Stimulated activated memory B cell treated with anti-CD40 and anti-IgM and Interleukin-4, amounts not matched to agents 10 μg/mL and 1 μg/mL and 100 μg/mL, for 72 hours (primary cell): ENCODE data around the gene APOBEC4.
A peak's percentile ranks its signal among the peaks of the same experiment; 100 is the strongest.
"Not testable (repeated sequence)": the region's sequence is repeated elsewhere in the genome, so short reads cannot be mapped to it uniquely, and the experiment has no call there.

ENCODE experiments used
- ATAC-seq: fragments of 150-1000 bp; cut with Tn5 transposase; 2 replicates; pipeline ENCODE4 v1.10.0; 2021
- H3K27ac Mint-ChIP-seq: one replicate; pipeline ENCODE4 v1.8.0; 2022; ENCODE audit warnings: mild to moderate bottlenecking, mixed read lengths
- H3K27me3 Mint-ChIP-seq: one replicate; pipeline ENCODE4 v1.8.0; 2022; ENCODE audit warnings: mixed read lengths
- H3K36me3 Mint-ChIP-seq: one replicate; pipeline ENCODE4 v1.8.0; 2022; ENCODE audit warnings: mixed read lengths
- H3K4me1 Mint-ChIP-seq: one replicate; pipeline ENCODE4 v1.8.0; 2022; ENCODE audit warnings: mixed read lengths
- H3K4me3 Mint-ChIP-seq: one replicate; pipeline ENCODE4 v1.8.0; 2022; ENCODE audit warnings: mild to moderate bottlenecking, moderate library complexity, mixed read lengths
- H3K9me3 Mint-ChIP-seq: one replicate; pipeline ENCODE4 v1.8.0; 2022; ENCODE audit warnings: mixed read lengths

APOBEC4 gene

DNA sequence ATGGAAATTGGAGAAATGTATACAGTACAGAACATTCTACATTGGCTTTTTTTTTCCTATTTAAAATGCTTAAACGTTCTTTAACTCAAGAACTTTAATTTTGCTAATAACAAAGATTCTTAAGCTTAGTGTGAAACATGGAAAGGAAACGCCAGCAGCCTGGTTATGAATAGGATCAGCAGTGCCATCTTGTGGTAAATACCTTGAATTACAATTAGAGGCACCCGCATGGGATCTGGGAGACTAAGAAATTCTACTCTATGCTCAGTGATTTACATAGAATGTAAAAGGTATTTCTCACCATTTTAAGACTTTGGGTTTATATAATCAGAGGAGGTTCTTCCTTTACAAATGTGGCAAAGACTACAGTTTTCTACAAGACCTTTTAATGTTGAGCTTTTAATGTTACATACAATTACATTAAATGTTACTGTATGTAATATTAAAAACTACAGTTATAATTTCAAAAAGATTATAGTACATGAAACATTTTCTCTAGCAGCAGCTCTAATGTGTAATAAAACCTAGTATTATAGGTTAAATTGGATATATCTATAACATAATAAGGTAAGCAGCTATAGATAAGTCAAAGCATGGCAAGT lies 32.1 kb upstream of the APOBEC4 start:
- no peak overlapping the region for H3K4me3 Mint-ChIP-seq
- H3K36me3 Mint-ChIP-seq = no peaks in the 10 kb centered on the region
- H3K4me1 Mint-ChIP-seq = peaks cover 14% of the 10 kb centered on the region
- peaks cover 36% of the 10 kb centered on the region for H3K27me3 Mint-ChIP-seq
- ATAC-seq = no peak
- no peaks in the 10 kb centered on the region for H3K9me3 Mint-ChIP-seq
- no peak overlapping the region for H3K27ac Mint-ChIP-seq

DNA sequence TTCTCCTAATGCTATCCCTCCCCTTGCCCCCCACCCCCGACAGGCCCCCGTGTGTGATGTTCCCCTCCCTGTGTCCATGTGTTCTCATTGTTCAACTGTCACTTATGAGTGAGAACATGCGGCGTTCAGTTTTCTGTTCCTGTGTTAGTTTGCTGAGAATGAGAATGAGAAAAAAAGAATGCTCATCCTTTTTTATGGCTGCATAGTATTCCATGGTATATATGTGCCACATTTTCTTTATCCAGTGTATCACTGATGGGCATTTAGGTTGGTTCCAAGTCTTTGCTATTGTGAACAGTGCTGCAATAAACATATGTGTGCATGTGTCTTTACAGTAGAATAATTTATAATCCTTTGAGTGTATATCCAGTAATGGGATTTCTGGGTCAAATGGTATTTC lies 26.2 kb upstream of the APOBEC4 start:
- H3K27me3 Mint-ChIP-seq = peaks cover 45% of the 10 kb centered on the region
- H3K36me3 Mint-ChIP-seq, H3K4me1 Mint-ChIP-seq, H3K27ac Mint-ChIP-seq, H3K4me3 Mint-ChIP-seq, H3K9me3 Mint-ChIP-seq, ATAC-seq: not testable (repeated sequence)

- Mint-ChIP-seq H3K27ac (no peak overlapping the region), H3K4me1 (no peaks in the 10 kb centered on the region), H3K27me3 (peaks cover 40% of the 10 kb centered on the region), H3K36me3 (no peaks in the 10 kb centered on the region), H3K4me3 (no peak overlapping the region), H3K9me3 (no peaks in the 10 kb centered on the region)
- no peak for ATAC-seq
These were observed 25.7 kb upstream of the APOBEC4 start for GRCh38 chr1:183678819-183679218.

GRCh38 chr1:183676586-183677189 lies 23.6 kb upstream of the APOBEC4 start:
- Mint-ChIP-seq H3K9me3 (no peaks in the 10 kb centered on the region), H3K27me3 (peaks cover 31% of the 10 kb centered on the region), H3K4me3 (no peak overlapping the region), H3K36me3 (no peaks in the 10 kb centered on the region), H3K4me1 (no peaks in the 10 kb centered on the region), H3K27ac (no peak overlapping the region)
- no peak for ATAC-seq

DNA sequence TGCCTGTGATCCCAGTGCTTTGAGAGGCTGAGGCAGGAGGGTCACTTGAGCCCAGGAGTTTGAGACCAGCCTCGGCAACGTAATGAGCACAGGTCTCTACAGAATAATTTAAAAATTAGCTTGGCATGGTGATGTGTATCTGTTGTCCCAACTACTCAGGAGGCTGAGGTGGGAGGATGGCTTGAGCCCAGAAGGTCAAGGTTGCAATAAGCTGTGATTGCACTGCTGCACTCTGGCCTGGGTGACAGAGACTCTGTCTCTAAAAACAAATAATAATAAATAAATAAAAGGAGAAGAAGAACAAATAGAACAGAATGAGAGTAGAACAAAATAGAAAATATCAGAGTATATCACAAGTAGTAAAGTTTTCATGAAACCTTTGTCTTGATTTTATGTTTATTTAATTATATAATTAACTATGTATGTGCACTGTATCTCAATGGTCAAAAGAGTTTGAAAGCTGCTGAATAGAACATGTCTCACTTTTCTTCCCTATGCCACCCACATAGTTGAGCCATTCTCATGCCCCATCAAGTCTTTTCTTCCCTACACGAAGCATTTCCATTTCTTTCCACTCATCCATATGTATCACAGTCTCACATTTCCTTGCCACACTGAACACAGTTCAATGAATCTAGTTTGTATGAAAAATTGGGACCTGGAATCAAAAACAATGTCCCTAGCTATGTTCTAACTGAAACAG lies 22.9 kb upstream of the APOBEC4 start:
- H3K4me3 Mint-ChIP-seq = no peak overlapping the region
- H3K4me1 Mint-ChIP-seq = no peaks in the 10 kb centered on the region
- peaks cover 25% of the 10 kb centered on the region for H3K27me3 Mint-ChIP-seq
- no peak for ATAC-seq
- H3K9me3 Mint-ChIP-seq = no peaks in the 10 kb centered on the region
- no peak overlapping the region for H3K27ac Mint-ChIP-seq
- H3K36me3 Mint-ChIP-seq = no peaks in the 10 kb centered on the region

DNA sequence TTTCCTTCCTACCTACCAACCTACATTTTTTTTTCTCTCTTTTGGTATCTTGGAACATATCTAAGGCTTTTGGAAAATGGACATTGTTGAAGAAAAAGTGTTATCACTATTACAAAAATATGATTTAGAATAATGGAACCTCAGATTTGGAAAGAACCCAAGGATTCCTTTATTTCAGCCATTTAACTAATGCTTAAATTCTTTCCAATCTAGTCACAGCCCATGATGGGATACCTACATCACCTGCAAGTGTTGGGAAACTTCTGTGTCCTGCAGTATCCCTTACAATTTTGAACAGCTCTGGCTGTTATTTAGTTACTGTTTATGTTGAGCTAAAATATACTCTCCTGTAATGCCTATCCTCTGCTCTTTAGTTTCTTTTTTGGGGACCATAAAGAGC lies 22.3 kb upstream of the APOBEC4 start:
- Mint-ChIP-seq H3K27me3 (peaks cover 25% of the 10 kb centered on the region), H3K9me3 (peaks cover 6% of the 10 kb centered on the region), H3K27ac (no peak overlapping the region), H3K36me3 (no peaks in the 10 kb centered on the region), H3K4me1 (no peaks in the 10 kb centered on the region), H3K4me3 (no peak overlapping the region)
- ATAC-seq = no peak

DNA sequence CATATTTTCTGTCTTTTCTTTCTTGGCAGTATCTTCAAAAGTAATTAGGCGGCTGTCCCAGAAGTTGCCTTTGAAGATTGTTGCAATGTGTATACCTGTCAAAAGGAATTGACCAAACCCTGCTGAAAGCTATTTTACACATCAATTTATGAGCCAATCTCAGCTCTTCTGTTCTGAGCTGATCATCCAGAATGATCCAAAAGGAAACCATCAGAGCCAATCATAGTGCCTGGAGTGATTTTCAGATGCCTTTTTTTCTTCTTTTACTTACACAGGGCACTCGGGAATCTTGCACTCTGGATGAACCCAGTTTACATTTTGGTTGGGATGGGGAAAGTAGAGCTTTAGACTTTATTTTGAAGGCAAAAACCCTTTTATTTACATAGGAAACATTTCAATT lies 21.8 kb upstream of the APOBEC4 start:
- Mint-ChIP-seq H3K36me3 (no peaks in the 10 kb centered on the region), H3K27me3 (peaks cover 25% of the 10 kb centered on the region), H3K27ac (no peak overlapping the region), H3K4me1 (no peaks in the 10 kb centered on the region), H3K4me3 (no peak overlapping the region), H3K9me3 (peaks cover 6% of the 10 kb centered on the region)
- no peak for ATAC-seq

- Mint-ChIP-seq H3K9me3 (peaks cover 6% of the 10 kb centered on the region), H3K27me3 (peaks cover 30% of the 10 kb centered on the region), H3K27ac (no peak overlapping the region), H3K4me3 (no peak overlapping the region), H3K4me1 (no peaks in the 10 kb centered on the region), H3K36me3 (no peaks in the 10 kb centered on the region)
- no peak for ATAC-seq
These were observed 21.2 kb upstream of the APOBEC4 start for GRCh38 chr1:183674339-183674738.

GRCh38 chr1:183673605-183674323 lies 20.6 kb upstream of the APOBEC4 start:
- Mint-ChIP-seq H3K27me3 (peaks cover 35% of the 10 kb centered on the region), H3K4me3 (no peak overlapping the region)
- ATAC-seq = no peak

DNA sequence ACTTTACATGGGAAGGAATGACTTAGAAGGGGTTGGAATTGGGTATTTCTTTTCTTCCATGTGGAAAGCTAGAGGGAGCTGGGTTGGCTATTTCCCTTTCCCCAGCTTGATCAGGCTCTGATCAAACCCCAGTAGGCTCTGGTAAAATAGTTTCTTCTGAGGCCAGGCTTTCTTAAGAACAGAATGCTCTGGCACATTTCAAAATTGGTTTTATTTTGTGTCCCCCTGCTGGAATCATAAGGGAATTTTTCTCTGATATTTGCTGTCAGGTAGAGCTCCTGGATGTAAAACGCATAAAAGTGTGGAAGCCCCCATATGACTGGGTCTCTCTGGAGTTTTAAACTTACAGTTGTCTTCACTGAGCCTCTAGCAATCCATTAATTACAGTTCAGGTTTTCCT lies 17.1 kb upstream of the APOBEC4 start:
- no peak for ATAC-seq

More at GRCh38 chr1:183673605-183674323, 20.6 kb upstream of the APOBEC4 start:
- Mint-ChIP-seq H3K36me3 (no peaks in the 10 kb centered on the region), H3K4me1 (no peaks in the 10 kb centered on the region), H3K9me3 (peaks cover 6% of the 10 kb centered on the region), H3K27ac (no peak overlapping the region)

GRCh38 chr1:183656355-183656754 lies 3.2 kb upstream of the APOBEC4 start:
- no peak for ATAC-seq
- no peaks in the 10 kb centered on the region for H3K9me3 Mint-ChIP-seq
- H3K36me3 Mint-ChIP-seq = no peaks in the 10 kb centered on the region
- no peak overlapping the region for H3K27ac Mint-ChIP-seq
- H3K27me3 Mint-ChIP-seq = no peaks in the 10 kb centered on the region
- peaks cover 6% of the 10 kb centered on the region for H3K4me1 Mint-ChIP-seq
- H3K4me3 Mint-ChIP-seq = no peak overlapping the region

More for the DNA sequence above, 17.1 kb upstream of the APOBEC4 start:
- Mint-ChIP-seq H3K9me3 (peaks cover 6% of the 10 kb centered on the region), H3K27ac (no peak overlapping the region), H3K27me3 (peaks cover 30% of the 10 kb centered on the region), H3K36me3 (no peaks in the 10 kb centered on the region), H3K4me3 (no peak overlapping the region), H3K4me1 (no peaks in the 10 kb centered on the region)

GRCh38 chr1:183655562-183656075 lies 2.5 kb upstream of the APOBEC4 start:
- ATAC-seq = peak; percentile 70

DNA sequence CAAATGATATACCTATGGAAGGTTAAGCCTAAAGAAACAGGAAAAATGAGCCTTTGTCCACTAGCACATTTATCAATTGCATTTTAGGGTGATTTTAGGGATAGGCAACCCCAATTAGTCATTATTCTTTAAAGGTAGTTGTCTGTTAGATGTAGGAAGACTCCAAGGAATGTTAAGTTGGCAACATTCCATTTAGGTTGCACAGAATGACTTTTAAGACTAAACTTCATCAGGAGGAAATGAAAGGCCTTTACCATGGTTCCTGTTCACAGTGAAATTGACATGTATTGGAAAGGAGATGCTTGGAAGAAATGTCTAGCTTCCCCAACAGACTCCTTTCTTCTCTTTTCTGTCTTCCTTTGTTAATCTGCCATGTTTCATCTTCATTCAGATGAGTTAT lies 1.6 kb upstream of the APOBEC4 start:
- no peak for ATAC-seq
- peaks cover 6% of the 10 kb centered on the region for H3K4me1 Mint-ChIP-seq
- no peaks in the 10 kb centered on the region for H3K36me3 Mint-ChIP-seq
- H3K4me3 Mint-ChIP-seq = no peak overlapping the region
- no peak overlapping the region for H3K27ac Mint-ChIP-seq
- H3K27me3 Mint-ChIP-seq = no peaks in the 10 kb centered on the region
- H3K9me3 Mint-ChIP-seq = no peaks in the 10 kb centered on the region

More at GRCh38 chr1:183655562-183656075, 2.5 kb upstream of the APOBEC4 start:
- Mint-ChIP-seq H3K4me3 (no peak overlapping the region), H3K9me3 (no peaks in the 10 kb centered on the region), H3K27ac (no peak overlapping the region), H3K27me3 (no peaks in the 10 kb centered on the region), H3K4me1 (peaks cover 6% of the 10 kb centered on the region), H3K36me3 (no peaks in the 10 kb centered on the region)

GRCh38 chr1:183653876-183654451 lies 848 bp upstream of the APOBEC4 start:
- Mint-ChIP-seq H3K27ac (no peak overlapping the region), H3K9me3 (no peaks in the 10 kb centered on the region), H3K4me3 (no peak overlapping the region), H3K36me3 (no peaks in the 10 kb centered on the region), H3K4me1 (peaks cover 6% of the 10 kb centered on the region), H3K27me3 (no peaks in the 10 kb centered on the region)
- ATAC-seq = no peak

- no peak for ATAC-seq
- no peaks in the 10 kb centered on the region for H3K36me3 Mint-ChIP-seq
- H3K27ac Mint-ChIP-seq = no peak overlapping the region
- no peaks in the 10 kb centered on the region for H3K27me3 Mint-ChIP-seq
- no peak overlapping the region for H3K4me3 Mint-ChIP-seq
- H3K4me1 Mint-ChIP-seq = peaks cover 6% of the 10 kb centered on the region
- no peaks in the 10 kb centered on the region for H3K9me3 Mint-ChIP-seq
These were observed 312 bp upstream of the APOBEC4 start for GRCh38 chr1:183653462-183653794.
